Stimulated activated CD4-positive, alpha-beta T cell treated with anti-CD3 and anti-CD28 coated beads, TNF-alpha, amount 100 ng/mL, for 4 hours (primary cell): ENCODE measurements around the gene ASTN1.

Experiments used
- DNase-seq, 3 experiments: peaks; one replicate each; pipeline ENCODE4 v3.0.0-alpha.2; 2020; ENCODE audit warnings: low read depth in 3 of 3

The ASTN1 gene

GRCh38 chr1:176838276-176838995 is 326.1 kb downstream of the ASTN1 start:
- no peak for DNase-seq

- no peak for DNase-seq
Measured at GRCh38 chr1:176837708-176838107, 326.8 kb downstream of the ASTN1 start.

- no peak for DNase-seq
Measured at GRCh38 chr1:176831150-176831549, 333.4 kb downstream of the ASTN1 start.

- DNase-seq = no peak
Measured at GRCh38 chr1:176829261-176829660, 335.3 kb downstream of the ASTN1 start.

GRCh38 chr1:176826265-176826664 is 338.2 kb downstream of the ASTN1 start:
- DNase-seq = no peak

GRCh38 chr1:176820391-176821031 is 344.0 kb downstream of the ASTN1 start:
- DNase-seq = no peak

GRCh38 chr1:176816232-176816631 is 348.3 kb downstream of the ASTN1 start:
- DNase-seq = no peak

- no peak for DNase-seq
Measured at GRCh38 chr1:176815621-176816020, 348.9 kb downstream of the ASTN1 start.

GRCh38 chr1:176811511-176812288 is 352.8 kb downstream of the ASTN1 start:
- DNase-seq = no peak

GRCh38 chr1:176809292-176809691 is 355.2 kb downstream of the ASTN1 start:
- DNase-seq = no peak
